HFF-Myc (cell line): ENCODE results near the gene TBXAS1.

ENCODE experiments used
- DNase-seq: peaks from one replicate; pipeline ENCODE4 v3.0.0-alpha.2; 2011; ENCODE audit warnings: low read depth; ENCODE audit errors: extremely low read depth
- H3K4me3 ChIP-seq: replicated peaks from 2 replicates; pipeline ENCODE4 v1.5.1; 2011; ENCODE audit warnings: low read depth, mild to moderate bottlenecking, control low read depth, low read length
- CTCF ChIP-seq: IDR thresholded peaks from 2 replicates; pipeline ENCODE4 v1.5.1; 2012; ENCODE audit warnings: mild to moderate bottlenecking, low read depth, low read length, control low read depth; ENCODE audit errors: missing control alignments

The TBXAS1 gene

GRCh38 chr7:139930286-139930965, 101.4 kb downstream of the TBXAS1 start:
- no peak for TF ChIP-seq CTCF
- DNase-seq = no peak
- no peak overlapping the region for H3K4me3 ChIP-seq

GRCh38 chr7:139931190-139931934, 102.3 kb downstream of the TBXAS1 start:
- H3K4me3 ChIP-seq = no peak overlapping the region
- no peak for TF ChIP-seq CTCF
- no peak for DNase-seq

GRCh38 chr7:139932531-139932930, 103.5 kb downstream of the TBXAS1 start:
- no peak for TF ChIP-seq CTCF
- DNase-seq = no peak

GRCh38 chr7:139936760-139937310, 107.8 kb downstream of the TBXAS1 start:
- TF ChIP-seq CTCF = no peak
- H3K4me3 ChIP-seq = no peak overlapping the region
- no peak for DNase-seq

More at GRCh38 chr7:139932531-139932930, 103.5 kb downstream of the TBXAS1 start:
- H3K4me3 ChIP-seq = no peak overlapping the region

- no peak for DNase-seq
- no peak overlapping the region for H3K4me3 ChIP-seq
- TF ChIP-seq CTCF = no peak
These were observed 108.7 kb downstream of the TBXAS1 start for GRCh38 chr7:139937715-139938114.

GRCh38 chr7:139940866-139941265, 111.8 kb downstream of the TBXAS1 start:
- H3K4me3 ChIP-seq = no peak overlapping the region
- DNase-seq = no peak
- no peak for TF ChIP-seq CTCF
